ENCODE data around the gene SLC33A1. TPM values are rescaled to one million over a fixed set of nuclear protein-coding genes. Genes with fewer than 3 reads are reported as not detected.
A peak's percentile ranks its signal among the peaks of the same experiment; 100 is the strongest.

The SLC33A1 gene
- total RNA-seq, 1 experiment from 2014 or later, result 27.2 TPM

DNA sequence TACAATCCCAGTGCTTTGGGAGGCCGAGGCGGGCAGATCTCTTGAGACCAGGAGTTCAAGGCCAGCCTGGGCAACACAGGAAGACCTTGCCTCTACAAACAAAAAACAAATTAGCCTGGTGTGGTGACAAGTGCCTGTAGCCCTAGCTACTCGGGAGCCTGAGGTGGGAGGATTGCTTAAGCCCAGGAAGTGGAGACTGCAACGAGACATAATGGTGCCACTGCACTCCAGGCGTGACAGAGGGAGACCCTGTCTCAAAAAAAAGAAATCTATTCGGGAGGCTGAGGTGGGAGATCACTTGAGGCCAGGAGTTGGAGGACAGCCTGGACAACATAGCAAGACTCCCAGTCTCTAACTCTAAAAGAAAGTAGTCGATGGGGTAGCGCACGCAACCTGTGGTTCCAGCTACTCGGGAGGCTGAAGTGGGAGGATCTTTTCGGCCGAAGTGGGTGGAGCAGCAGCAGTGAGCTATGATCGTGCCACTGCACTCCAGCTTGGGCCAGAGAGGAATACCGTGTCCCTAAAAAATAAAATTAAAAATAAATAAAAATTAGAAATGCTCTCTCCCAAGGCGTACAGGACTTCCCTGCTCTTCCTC is 48.9 kb downstream of the SLC33A1 start:
- ATAC-seq, result peak; percentile 84
- ChIA-PET CTCF (interaction anchor here (0.6 to 1.8 kb wide), 14 partner anchors 11 to 167 kb away, joined by 3 to 12 read pairs (median 5); partner anchors contain the start of genes GMPS and SLC33A1), POLR2A (interaction anchor here (0.6 kb wide), 3 partner anchors 69 to 1342 kb away, joined by 3 to 4 read pairs (median 3); no protein-coding TSS in a partner anchor)
- TF ChIP-seq REST (IDR thresholded peaks at IDR 0.05; ENCODE audit: insufficient read depth in 1 of 2, low read depth in 2 of 2, low read length in 1 of 2) (no peak), TCF7L2 (IDR thresholded peaks at IDR 0.05; ENCODE audit: low read depth, low read length) (no peak), SIN3A (IDR thresholded peaks at IDR 0.05; ENCODE audit: borderline replicate concordance, insufficient read depth, low read depth, low read length) (no peak), POLR2AphosphoS5 (IDR thresholded peaks at IDR 0.05; ENCODE audit: low read depth, low read length) (no peak)
- TF ChIP-seq, protein P1, sequence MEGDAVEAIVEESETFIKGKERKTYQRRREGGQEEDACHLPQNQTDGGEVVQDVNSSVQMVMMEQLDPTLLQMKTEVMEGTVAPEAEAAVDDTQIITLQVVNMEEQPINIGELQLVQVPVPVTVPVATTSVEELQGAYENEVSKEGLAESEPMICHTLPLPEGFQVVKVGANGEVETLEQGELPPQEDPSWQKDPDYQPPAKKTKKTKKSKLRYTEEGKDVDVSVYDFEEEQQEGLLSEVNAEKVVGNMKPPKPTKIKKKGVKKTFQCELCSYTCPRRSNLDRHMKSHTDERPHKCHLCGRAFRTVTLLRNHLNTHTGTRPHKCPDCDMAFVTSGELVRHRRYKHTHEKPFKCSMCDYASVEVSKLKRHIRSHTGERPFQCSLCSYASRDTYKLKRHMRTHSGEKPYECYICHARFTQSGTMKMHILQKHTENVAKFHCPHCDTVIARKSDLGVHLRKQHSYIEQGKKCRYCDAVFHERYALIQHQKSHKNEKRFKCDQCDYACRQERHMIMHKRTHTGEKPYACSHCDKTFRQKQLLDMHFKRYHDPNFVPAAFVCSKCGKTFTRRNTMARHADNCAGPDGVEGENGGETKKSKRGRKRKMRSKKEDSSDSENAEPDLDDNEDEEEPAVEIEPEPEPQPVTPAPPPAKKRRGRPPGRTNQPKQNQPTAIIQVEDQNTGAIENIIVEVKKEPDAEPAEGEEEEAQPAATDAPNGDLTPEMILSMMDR (IDR thresholded peaks at IDR 0.05), result no peak
- Histone ChIP-seq H3K4me3 (ENCODE audit: low read depth in 2 of 2, low read length in 2 of 2) (peak overlapping the region; percentile 67 to 86), H3K4me1 (ENCODE audit: control insufficient read depth, insufficient read depth, low read length) (no peaks in the 10 kb centered on the region), H3K36me3 (ENCODE audit: control insufficient read depth, insufficient read depth, low read length) (no peaks in the 10 kb centered on the region), H3K9me3 (ENCODE audit: control insufficient read depth, insufficient read depth, low read depth, low read length) (no peaks in the 10 kb centered on the region), H3K27ac (ENCODE audit: low read length) (peak overlapping the region; percentile 76), H3K27me3 (ENCODE audit: control insufficient read depth, insufficient read depth, low read length) (no peaks in the 10 kb centered on the region; the same call in 1 of the 2 replicates)
- intact Hi-C loops (cut with micrococcal nuclease; ENCODE audit: unreplicated experiment), result loop anchor here (5.0 to 10.0 kb wide), 2 partner anchors 47 to 149 kb away; partner anchors contain the start of gene SLC33A1
- BruUV-seq (replicated peaks), result no TSS peak
- in situ Hi-C loops (cut with HindIII; ENCODE audit: low pct_unique_long_range_greater_than_20kb, low sequenced_read_pairs), result no loop called here
- DNase-seq (ENCODE audit: low read depth, low spot score), result no peak

GRCh38 chr3:155804323-155804722 is 49.9 kb downstream of the SLC33A1 start:
- no peak for DNase-seq (ENCODE audit: low read depth, low spot score)
- TF ChIP-seq REST (IDR thresholded peaks at IDR 0.05; ENCODE audit: insufficient read depth in 1 of 2, low read depth in 2 of 2, low read length in 1 of 2) (no peak), TCF7L2 (IDR thresholded peaks at IDR 0.05; ENCODE audit: low read depth, low read length) (no peak), POLR2AphosphoS5 (IDR thresholded peaks at IDR 0.05; ENCODE audit: low read depth, low read length) (no peak), SIN3A (IDR thresholded peaks at IDR 0.05; ENCODE audit: borderline replicate concordance, insufficient read depth, low read depth, low read length) (no peak)
- TF ChIP-seq, protein P1 (IDR thresholded peaks at IDR 0.05), result no peak
- ATAC-seq, result no peak
- intact Hi-C loops (cut with micrococcal nuclease; ENCODE audit: unreplicated experiment) (loop anchor here (10.0 kb wide), 1 partner anchor 150 kb away; no protein-coding TSS in a partner anchor), in situ Hi-C loops (cut with HindIII; ENCODE audit: low pct_unique_long_range_greater_than_20kb, low sequenced_read_pairs) (no loop called here)
- Histone ChIP-seq H3K36me3 (ENCODE audit: control insufficient read depth, insufficient read depth, low read length) (no peaks in the 10 kb centered on the region), H3K4me3 (ENCODE audit: low read depth in 2 of 2, low read length in 2 of 2) (no peak overlapping the region), H3K4me1 (ENCODE audit: control insufficient read depth, insufficient read depth, low read length) (no peaks in the 10 kb centered on the region), H3K27ac (ENCODE audit: low read length) (no peak overlapping the region), H3K27me3 (ENCODE audit: control insufficient read depth, insufficient read depth, low read length) (no peaks in the 10 kb centered on the region; the same call in 1 of the 2 replicates), H3K9me3 (ENCODE audit: control insufficient read depth, insufficient read depth, low read depth, low read length) (no peaks in the 10 kb centered on the region)
- CTCF ChIA-PET, result no interaction called here
- BruUV-seq (replicated peaks), result no TSS peak
- POLR2A ChIA-PET, result no interaction called here
